ENCODE measurements around the gene PHLPP1.

Gene PHLPP1

DNA sequence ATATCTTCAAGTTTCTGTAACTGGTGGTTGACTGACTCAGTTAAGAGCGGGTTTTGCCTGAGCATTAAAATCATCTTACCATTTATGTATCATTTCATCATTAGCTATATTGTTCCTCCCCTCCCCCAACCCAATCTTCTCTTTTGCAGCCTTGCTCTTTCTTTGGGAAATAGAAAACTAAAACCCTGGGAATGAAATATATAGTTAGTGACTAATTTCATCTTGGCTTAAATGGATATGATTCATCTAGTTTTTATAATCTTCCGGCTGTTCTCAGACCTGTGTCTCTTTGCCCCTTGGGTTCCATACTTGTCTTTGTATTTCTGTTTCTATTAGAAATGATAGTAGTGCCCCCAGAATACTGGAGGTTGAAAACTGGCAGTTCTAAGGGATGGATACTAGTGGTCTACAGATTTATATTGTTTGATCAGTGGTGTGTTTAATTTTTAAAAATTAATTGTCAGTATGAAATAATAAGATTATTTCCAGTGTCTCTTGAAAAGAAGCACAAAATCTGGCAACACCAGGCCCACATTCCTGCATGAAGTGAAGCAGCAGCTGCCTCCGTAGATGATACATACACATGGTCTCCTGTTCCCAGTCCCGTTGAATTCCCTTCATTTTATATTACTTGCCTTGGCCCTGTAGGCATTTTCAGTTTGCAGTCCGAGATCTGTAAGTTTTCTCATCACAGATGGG is 44.5 kb downstream of the PHLPP1 start:
- Histone ChIP-seq H3K4me3 (ENCODE audit: extremely low read depth, insufficient read depth, low read length, poor library complexity, severe bottlenecking) (no peak overlapping the region), H3K4me1 (ENCODE audit: control insufficient read depth, insufficient read depth, low read length, poor library complexity, severe bottlenecking) (peaks cover 27% of the 10 kb centered on the region), H3K36me3 (ENCODE audit: control insufficient read depth, insufficient read depth, low read length) (no peaks in the 10 kb centered on the region), H3K9me3 (ENCODE audit: control insufficient read depth, low read length) (no peaks in the 10 kb centered on the region), H3K27ac (ENCODE audit: low read depth, low read length, severe bottlenecking) (peak overlapping the region; percentile 78)
- WGBS, 2 experiments (ENCODE audit: insufficient coverage in 2 of 2): 21 to 35% methylated on average over 2 to 3 of the region's 5 CpGs

DNA sequence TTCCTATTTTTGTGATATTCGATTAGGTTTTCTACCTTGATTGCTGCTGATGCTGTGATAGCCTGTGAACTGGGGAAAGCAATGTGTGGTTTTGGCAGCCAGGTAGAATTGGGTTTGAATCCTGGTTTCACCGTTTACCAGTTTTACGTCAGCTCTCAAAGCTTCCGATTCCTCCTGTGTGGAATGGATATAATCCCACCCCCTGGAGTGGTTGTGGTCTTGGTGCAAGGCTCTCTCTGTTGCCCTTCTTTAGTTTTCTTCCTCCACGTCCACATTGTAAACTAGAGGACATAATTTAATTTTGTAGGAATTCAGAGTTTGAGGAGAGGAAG is 45.0 kb downstream of the PHLPP1 start:
- peaks cover 27% of the 10 kb centered on the region for H3K4me1 ChIP-seq (ENCODE audit: control insufficient read depth, insufficient read depth, low read length, poor library complexity, severe bottlenecking)
- no peak overlapping the region for H3K4me3 ChIP-seq (ENCODE audit: extremely low read depth, insufficient read depth, low read length, poor library complexity, severe bottlenecking)
- H3K36me3 ChIP-seq (ENCODE audit: control insufficient read depth, insufficient read depth, low read length): no peaks in the 10 kb centered on the region
- H3K9me3 ChIP-seq (ENCODE audit: control insufficient read depth, low read length): no peaks in the 10 kb centered on the region
- 100% methylated on average over 1 of the region's 5 CpGs; no CpG with 5 or more reads in 1 of the 2 experiments for WGBS, 2 experiments (ENCODE audit: insufficient coverage in 2 of 2)
- peak overlapping the region; percentile 78 for H3K27ac ChIP-seq (ENCODE audit: low read depth, low read length, severe bottlenecking)

DNA sequence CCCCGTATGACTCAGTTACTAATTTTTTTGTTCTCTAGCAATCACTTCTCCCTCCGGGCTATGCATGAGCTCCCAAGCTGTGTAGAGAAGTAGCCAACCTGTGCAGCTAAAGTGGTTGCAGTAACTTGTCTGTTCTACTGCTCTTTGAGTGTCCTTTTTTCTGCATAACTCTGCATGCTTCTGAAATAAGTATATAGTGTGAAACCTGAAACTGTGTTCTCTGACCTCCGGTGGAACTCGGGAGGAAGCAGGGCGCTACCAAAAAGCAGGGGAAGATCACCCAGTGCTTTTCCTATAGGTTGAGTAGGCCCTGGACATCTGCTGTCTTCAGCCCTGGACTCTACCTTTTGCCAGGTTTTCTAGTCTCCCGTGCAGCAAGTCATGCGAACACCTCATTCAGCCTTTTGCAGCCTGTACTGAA is 47.8 kb downstream of the PHLPP1 start:
- Histone ChIP-seq H3K9me3 (ENCODE audit: control insufficient read depth, low read length) (no peaks in the 10 kb centered on the region), H3K27ac (ENCODE audit: low read depth, low read length, severe bottlenecking) (no peak overlapping the region), H3K4me3 (ENCODE audit: extremely low read depth, insufficient read depth, low read length, poor library complexity, severe bottlenecking) (no peak overlapping the region), H3K4me1 (ENCODE audit: control insufficient read depth, insufficient read depth, low read length, poor library complexity, severe bottlenecking) (peaks cover 43% of the 10 kb centered on the region), H3K36me3 (ENCODE audit: control insufficient read depth, insufficient read depth, low read length) (no peaks in the 10 kb centered on the region)
- 81 to 82% methylated on average over 5 to 6 of the region's 7 CpGs for WGBS, 2 experiments (ENCODE audit: insufficient coverage in 2 of 2)

DNA sequence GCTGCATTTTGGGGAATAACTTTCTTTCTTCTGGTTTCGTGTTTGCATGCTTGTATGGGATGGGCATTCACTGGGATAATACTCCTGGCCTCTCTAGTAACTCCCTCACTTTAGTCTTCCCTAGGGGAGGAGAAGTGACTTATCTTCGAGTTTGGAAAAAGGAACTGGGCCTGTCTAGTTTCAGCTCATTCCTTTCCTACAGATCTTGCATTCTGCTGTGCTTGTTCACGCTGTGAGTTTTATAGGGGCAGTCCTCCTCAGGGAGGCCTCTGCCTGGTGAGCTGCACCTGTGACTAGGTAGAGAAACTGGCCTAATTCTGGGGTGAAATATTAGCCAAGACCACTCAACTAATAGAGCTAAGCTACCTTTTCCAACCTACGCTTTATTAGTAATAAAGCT is 50.9 kb downstream of the PHLPP1 start:
- Histone ChIP-seq H3K4me1 (ENCODE audit: control insufficient read depth, insufficient read depth, low read length, poor library complexity, severe bottlenecking) (peaks cover 26% of the 10 kb centered on the region), H3K27ac (ENCODE audit: low read depth, low read length, severe bottlenecking) (no peak overlapping the region), H3K36me3 (ENCODE audit: control insufficient read depth, insufficient read depth, low read length) (peaks cover 3% of the 10 kb centered on the region), H3K9me3 (ENCODE audit: control insufficient read depth, low read length) (no peaks in the 10 kb centered on the region), H3K4me3 (ENCODE audit: extremely low read depth, insufficient read depth, low read length, poor library complexity, severe bottlenecking) (no peak overlapping the region)
- no CpG with 5 or more reads among the region's 4 CpGs for WGBS, 2 experiments (ENCODE audit: insufficient coverage in 2 of 2)

DNA sequence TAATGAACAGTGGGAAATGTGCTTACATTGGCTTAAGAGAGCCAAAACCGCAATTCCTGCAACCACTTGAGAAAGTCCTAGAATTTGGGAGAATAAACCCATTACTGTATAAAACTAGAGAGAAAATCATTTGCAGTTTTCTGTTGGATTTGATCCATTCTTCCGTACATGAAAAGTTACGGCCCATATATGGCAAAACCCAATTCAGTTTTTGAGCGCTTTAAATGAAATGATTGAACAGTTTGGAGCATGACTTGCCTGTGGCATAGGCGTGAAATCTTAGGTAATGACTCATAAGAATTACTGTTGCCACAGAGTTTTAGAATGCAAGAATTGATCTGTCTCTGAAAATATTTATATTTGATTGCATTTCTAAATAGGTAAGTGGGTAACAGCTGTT is 52.0 kb downstream of the PHLPP1 start:
- H3K27ac ChIP-seq (ENCODE audit: low read depth, low read length, severe bottlenecking): peak overlapping the region; percentile 52
- H3K36me3 ChIP-seq (ENCODE audit: control insufficient read depth, insufficient read depth, low read length): peaks cover 3% of the 10 kb centered on the region
- WGBS, 2 experiments (ENCODE audit: insufficient coverage in 2 of 2): 95 to 96% methylated on average over 4 of the region's 5 CpGs
- no peak overlapping the region for H3K4me3 ChIP-seq (ENCODE audit: extremely low read depth, insufficient read depth, low read length, poor library complexity, severe bottlenecking)
- peaks cover 26% of the 10 kb centered on the region for H3K4me1 ChIP-seq (ENCODE audit: control insufficient read depth, insufficient read depth, low read length, poor library complexity, severe bottlenecking)
- no peaks in the 10 kb centered on the region for H3K9me3 ChIP-seq (ENCODE audit: control insufficient read depth, low read length)

- Histone ChIP-seq H3K4me1 (ENCODE audit: control insufficient read depth, insufficient read depth, low read length, poor library complexity, severe bottlenecking) (peaks cover 24% of the 10 kb centered on the region), H3K27ac (ENCODE audit: low read depth, low read length, severe bottlenecking) (peak overlapping the region; percentile 20), H3K36me3 (ENCODE audit: control insufficient read depth, insufficient read depth, low read length) (peaks cover 3% of the 10 kb centered on the region), H3K9me3 (ENCODE audit: control insufficient read depth, low read length) (no peaks in the 10 kb centered on the region), H3K4me3 (ENCODE audit: extremely low read depth, insufficient read depth, low read length, poor library complexity, severe bottlenecking) (no peak overlapping the region)
- 71 to 88% methylated on average over 1 to 2 of the region's 3 CpGs for WGBS, 2 experiments (ENCODE audit: insufficient coverage in 2 of 2)
These were observed 52.7 kb downstream of the PHLPP1 start for GRCh38 chr18:62767836-62768557.

DNA sequence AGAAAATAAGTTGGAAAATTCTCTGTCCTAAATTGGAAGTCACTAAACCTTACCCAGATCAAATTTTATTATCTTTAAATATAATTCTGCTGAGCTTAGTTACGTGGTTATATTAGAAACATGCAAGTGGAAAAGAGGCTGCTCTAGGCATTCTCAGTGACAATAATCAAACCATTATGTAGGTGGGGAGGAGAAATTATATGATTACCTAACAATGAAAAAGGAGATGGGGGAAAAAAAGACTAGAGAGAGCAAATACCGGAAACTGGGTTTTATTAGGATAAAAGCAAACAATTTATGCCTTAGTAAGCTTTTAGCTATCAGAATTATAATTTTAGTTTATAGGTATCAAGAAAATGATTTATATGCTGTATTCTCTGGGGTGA is 53.2 kb downstream of the PHLPP1 start:
- Histone ChIP-seq H3K27ac (ENCODE audit: low read depth, low read length, severe bottlenecking) (no peak overlapping the region), H3K36me3 (ENCODE audit: control insufficient read depth, insufficient read depth, low read length) (peaks cover 3% of the 10 kb centered on the region), H3K4me3 (ENCODE audit: extremely low read depth, insufficient read depth, low read length, poor library complexity, severe bottlenecking) (no peak overlapping the region), H3K4me1 (ENCODE audit: control insufficient read depth, insufficient read depth, low read length, poor library complexity, severe bottlenecking) (peaks cover 22% of the 10 kb centered on the region), H3K9me3 (ENCODE audit: control insufficient read depth, low read length) (no peaks in the 10 kb centered on the region)
- WGBS, 2 experiments (ENCODE audit: insufficient coverage in 2 of 2): 80% methylated on average over 2 of the region's 2 CpGs; no CpG with 5 or more reads in 1 of the 2 experiments

- H3K4me3 ChIP-seq (ENCODE audit: extremely low read depth, insufficient read depth, low read length, poor library complexity, severe bottlenecking): no peak overlapping the region
- no peaks in the 10 kb centered on the region for H3K9me3 ChIP-seq (ENCODE audit: control insufficient read depth, low read length)
- H3K36me3 ChIP-seq (ENCODE audit: control insufficient read depth, insufficient read depth, low read length): peaks cover 3% of the 10 kb centered on the region
- H3K4me1 ChIP-seq (ENCODE audit: control insufficient read depth, insufficient read depth, low read length, poor library complexity, severe bottlenecking): peaks cover 22% of the 10 kb centered on the region
- 100% methylated on average over 1 of the region's 2 CpGs for WGBS, 2 experiments (ENCODE audit: insufficient coverage in 2 of 2)
- no peak overlapping the region for H3K27ac ChIP-seq (ENCODE audit: low read depth, low read length, severe bottlenecking)
These were observed 53.9 kb downstream of the PHLPP1 start for GRCh38 chr18:62769216-62769615.

DNA sequence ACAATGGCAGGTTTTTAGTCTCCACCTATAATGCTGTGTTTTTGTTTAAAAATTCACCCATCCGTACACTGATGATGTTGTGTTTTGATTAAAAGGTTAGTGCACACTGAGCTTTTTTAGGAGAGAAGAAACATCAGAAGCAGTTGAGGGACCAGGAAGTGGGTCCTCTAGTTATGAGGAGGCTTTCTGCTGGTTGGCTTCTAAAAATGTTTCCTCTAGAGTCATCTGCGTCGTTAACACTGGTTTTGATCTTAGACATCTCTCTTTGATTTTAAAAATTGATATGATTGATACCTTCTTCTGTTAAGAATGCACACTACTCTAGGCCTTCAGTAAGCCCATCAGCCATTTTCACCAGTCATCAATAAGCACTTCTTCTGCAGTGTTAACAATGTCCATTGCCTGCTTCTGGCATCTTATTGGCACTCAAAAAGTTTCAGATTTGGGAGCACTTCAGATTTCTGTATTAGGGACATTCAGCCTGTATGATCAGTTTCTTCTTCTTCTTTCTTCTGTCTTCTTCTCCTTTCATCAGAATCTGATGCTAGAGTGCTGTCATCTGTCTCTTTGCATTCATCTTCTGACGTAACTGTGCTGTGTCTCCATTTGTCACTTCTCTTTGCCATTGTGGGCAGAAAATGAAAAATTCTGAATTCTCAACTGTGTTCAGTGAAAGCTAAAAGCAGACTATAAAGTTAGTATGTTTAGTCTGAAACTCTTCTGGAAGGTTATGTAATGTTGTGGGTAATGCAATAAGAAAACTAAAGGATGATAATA is 56.3 kb downstream of the PHLPP1 start:
- Histone ChIP-seq H3K9me3 (ENCODE audit: control insufficient read depth, low read length) (no peaks in the 10 kb centered on the region), H3K36me3 (ENCODE audit: control insufficient read depth, insufficient read depth, low read length) (peaks cover 3% of the 10 kb centered on the region), H3K4me1 (ENCODE audit: control insufficient read depth, insufficient read depth, low read length, poor library complexity, severe bottlenecking) (peaks cover 17% of the 10 kb centered on the region), H3K4me3 (ENCODE audit: extremely low read depth, insufficient read depth, low read length, poor library complexity, severe bottlenecking) (no peak overlapping the region), H3K27ac (ENCODE audit: low read depth, low read length, severe bottlenecking) (no peak overlapping the region)
- 82 to 100% methylated on average over 1 to 3 of the region's 4 CpGs for whole genome bisulfite sequencing, 2 experiments (ENCODE audit: insufficient coverage in 2 of 2)

DNA sequence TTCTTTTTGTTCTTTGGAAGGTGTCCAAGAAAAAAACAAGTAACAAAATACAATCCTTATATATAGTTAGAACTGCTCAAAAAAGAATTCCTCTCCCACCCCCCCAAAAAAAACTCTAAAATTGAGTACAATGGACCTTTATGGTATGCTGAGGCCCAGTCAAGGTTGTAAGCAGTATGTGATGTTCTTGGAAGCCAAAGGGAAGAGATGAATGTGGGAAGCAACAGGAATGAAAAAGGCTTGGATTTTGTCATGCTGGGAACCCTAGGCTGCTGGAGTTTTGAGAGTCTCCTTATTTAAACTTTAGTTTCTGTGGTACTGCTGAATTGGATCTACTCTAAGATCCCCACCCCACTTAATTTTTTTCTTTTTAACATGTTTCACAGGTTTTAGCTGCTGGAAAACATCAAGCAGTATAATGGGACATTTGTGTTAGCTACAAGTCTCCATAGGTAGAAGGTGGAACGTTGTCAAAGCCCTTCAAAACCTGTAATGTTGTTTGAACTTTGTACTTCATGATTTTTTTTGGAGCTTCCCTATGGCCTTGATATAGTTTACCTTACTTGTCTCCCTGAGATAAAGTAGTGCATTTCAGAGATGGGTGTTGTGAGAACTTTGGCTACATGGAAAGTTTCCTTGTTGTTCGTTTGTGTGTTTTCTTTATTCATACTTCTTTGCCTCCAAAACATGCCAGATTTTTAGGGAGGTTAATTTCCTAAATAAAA is 57.7 kb downstream of the PHLPP1 start:
- 91 to 100% methylated on average over 1 of the region's 2 CpGs for WGBS, 2 experiments (ENCODE audit: insufficient coverage in 2 of 2)
- peaks cover 3% of the 10 kb centered on the region for H3K36me3 ChIP-seq (ENCODE audit: control insufficient read depth, insufficient read depth, low read length)
- H3K4me3 ChIP-seq (ENCODE audit: extremely low read depth, insufficient read depth, low read length, poor library complexity, severe bottlenecking): no peak overlapping the region
- H3K9me3 ChIP-seq (ENCODE audit: control insufficient read depth, low read length): no peaks in the 10 kb centered on the region
- H3K4me1 ChIP-seq (ENCODE audit: control insufficient read depth, insufficient read depth, low read length, poor library complexity, severe bottlenecking): peaks cover 4% of the 10 kb centered on the region
- no peak overlapping the region for H3K27ac ChIP-seq (ENCODE audit: low read depth, low read length, severe bottlenecking)

Data from mesodermal cell (in vitro differentiated cells).